ENCODE results near the gene CEACAM21. TPM values are rescaled to one million over a fixed set of nuclear protein-coding genes. Genes with fewer than 3 reads are reported as not detected.

The CEACAM21 gene
- total RNA-seq, 4 donors from 2014 or later = 0.37 to 3.5 (median 1.4) TPM

DNA sequence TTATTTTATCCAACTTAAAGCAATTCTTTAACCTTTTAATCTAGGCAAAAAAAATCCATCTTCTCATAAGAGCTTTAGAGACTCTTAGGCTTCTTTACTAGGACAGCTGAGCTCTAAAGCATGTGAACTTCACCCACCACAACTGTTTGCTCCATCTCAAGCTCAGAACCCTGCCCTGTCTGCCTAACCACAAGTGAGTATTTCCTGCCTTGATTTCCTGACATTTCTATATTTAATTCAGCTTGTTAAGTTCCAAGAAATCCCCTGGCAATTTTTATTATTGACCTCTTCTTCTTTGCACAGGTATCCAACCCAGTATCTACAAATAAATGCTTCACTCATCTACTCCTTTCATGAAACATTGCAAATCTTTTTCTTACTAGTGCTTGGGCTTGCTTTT, 21.1 kb upstream of the CEACAM21 start:
- DNase-seq (ENCODE audit: low spot score) (no peak), ATAC-seq (ENCODE audit: low FRiP score) (no peak)
- TF ChIP-seq, protein P1, sequence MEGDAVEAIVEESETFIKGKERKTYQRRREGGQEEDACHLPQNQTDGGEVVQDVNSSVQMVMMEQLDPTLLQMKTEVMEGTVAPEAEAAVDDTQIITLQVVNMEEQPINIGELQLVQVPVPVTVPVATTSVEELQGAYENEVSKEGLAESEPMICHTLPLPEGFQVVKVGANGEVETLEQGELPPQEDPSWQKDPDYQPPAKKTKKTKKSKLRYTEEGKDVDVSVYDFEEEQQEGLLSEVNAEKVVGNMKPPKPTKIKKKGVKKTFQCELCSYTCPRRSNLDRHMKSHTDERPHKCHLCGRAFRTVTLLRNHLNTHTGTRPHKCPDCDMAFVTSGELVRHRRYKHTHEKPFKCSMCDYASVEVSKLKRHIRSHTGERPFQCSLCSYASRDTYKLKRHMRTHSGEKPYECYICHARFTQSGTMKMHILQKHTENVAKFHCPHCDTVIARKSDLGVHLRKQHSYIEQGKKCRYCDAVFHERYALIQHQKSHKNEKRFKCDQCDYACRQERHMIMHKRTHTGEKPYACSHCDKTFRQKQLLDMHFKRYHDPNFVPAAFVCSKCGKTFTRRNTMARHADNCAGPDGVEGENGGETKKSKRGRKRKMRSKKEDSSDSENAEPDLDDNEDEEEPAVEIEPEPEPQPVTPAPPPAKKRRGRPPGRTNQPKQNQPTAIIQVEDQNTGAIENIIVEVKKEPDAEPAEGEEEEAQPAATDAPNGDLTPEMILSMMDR (IDR thresholded peaks at IDR 0.05) = no peak

DNA sequence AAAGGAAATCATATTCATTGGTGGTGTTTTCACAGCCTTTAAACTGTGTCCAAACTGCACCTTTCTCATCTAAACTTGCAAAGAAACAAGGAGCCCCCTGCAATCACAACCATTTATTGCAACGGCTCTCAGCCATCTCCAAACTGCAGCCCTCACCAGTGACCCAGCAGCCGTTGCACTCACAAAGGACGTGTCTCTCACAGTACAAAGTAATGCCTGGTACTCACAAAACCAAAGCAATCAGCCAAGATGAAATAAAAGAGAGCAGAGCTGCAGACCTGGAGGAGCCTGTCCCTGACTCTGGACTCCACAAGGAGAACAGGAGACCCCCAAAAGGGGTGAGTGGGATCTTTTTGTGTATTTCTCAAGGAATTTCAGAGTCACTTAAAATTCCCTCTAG, 20.2 kb upstream of the CEACAM21 start:
- DNase-seq (ENCODE audit: low spot score) (no peak), ATAC-seq (ENCODE audit: low FRiP score) (no peak)
- TF ChIP-seq, protein P1 (IDR thresholded peaks at IDR 0.05) = no peak

DNA sequence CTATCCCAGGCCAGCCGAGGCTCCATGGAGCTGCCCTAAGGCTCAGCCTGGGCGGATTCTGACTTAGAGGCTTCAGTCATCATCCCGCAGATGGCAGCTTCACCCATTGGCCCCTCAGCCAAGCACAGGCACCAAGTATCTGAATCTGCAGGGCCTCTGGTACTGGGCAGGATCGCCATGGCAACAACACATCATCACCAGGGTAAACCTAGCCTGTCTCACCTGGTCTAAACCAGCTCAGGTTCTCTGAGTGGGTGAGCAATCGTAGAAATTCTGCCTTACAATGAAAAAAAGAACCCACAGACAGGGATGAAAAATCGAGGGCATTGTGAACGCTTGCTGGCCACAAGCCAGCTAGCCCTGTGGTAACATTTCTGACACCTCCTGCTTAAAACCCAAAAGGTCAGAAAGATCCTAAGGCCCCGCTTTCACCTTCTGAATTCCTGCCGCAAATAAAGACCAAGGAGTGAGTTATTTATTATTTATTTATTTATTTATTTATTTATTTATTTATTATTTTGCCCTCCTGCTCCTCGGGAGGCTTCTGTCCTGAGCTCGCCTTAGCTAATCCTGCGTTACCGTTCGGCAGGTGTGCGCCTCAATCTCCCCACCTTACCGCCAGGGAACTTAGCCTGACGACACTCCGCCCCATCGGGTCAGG, 12.0 kb upstream of the CEACAM21 start:
- DNase-seq (ENCODE audit: low spot score) = no peak
- TF ChIP-seq, protein P1 (IDR thresholded peaks at IDR 0.05) = no peak
- no peak for ATAC-seq (ENCODE audit: low FRiP score)

DNA sequence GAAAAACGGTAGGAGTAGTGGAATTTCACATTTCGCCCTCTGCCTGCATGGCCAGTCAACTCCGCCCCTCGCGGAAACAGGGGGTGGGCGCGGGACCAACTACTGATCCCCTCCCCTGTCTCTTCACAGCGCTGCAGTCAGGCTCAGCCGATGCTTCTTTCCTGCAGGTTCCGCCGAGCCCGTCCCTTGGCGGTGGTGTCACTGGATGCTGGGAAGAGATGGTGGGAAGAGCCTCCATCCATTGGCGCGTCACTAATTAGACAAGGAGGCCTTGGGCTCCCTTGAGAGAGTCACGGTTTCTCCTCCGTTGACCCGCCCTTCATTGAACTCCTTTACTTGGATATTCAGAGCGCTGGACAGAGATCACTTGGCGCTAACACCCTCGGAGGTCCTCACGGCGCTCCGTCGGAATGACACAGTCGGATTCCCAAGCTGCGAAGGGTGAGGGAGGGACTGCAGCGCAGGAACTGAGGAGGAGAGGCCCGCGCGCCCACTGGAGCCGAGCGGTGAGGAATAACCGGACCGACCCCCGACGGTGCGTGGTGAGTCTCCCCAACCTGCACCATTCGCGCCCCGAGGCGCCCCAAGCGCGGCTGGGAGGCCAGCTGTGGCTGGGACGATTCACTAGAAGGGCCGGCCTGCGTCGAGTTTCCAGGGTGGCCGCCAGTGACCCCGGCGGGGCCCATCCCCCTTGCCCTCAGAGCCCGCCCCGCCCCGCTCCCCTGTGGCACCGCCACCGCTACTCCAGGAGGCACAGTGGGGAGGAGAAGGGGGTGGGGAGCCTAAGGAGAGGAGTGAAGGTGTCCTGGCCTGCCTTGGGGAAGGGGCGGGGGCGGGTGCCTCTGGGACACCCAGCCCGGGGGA, 11.2 kb upstream of the CEACAM21 start:
- ATAC-seq (ENCODE audit: low FRiP score) (no peak), DNase-seq (ENCODE audit: low spot score) (no peak)
- TF ChIP-seq, protein P1 (IDR thresholded peaks at IDR 0.05) = no peak

DNA sequence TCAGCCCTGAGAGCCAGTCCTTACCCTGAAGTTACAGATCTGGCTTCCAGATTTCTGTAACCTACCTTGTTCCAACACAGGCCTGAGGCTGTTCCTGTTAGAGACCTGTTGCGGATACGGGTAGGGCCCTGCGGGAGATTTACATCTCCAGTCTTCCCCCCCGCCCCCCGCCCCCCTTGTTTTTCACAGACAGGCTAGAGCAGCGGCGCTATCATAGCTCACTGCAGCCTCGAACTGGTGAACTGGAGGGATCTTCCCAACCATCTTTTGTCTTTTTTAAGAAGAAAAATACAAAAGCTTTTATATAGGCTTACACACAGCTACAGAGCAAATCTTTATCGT, 10.6 kb upstream of the CEACAM21 start:
- ATAC-seq (ENCODE audit: low FRiP score) (no peak), DNase-seq (ENCODE audit: low spot score) (no peak)
- TF ChIP-seq, protein P1 (IDR thresholded peaks at IDR 0.05) = no peak

DNA sequence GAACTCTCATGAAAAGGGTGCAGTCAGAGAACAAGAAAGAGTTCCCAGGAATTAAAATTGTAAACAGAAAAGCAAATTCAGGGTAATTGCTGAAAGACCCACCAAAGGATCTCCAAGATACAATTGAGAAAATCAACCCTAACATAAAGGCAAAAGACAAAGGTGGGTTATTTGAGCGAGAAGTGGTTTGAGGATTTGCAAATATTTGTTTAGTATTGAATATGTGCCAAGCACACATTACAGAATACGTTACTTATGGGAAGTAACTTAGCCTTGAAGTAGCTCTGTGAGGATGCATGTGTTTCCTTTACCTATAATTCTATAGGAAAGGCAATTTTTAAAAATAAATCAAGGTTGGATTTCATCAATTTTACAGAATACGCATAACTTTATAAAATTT, 10.0 kb upstream of the CEACAM21 start:
- DNase-seq (ENCODE audit: low spot score) (no peak), ATAC-seq (ENCODE audit: low FRiP score) (no peak)
- TF ChIP-seq, protein P1 (IDR thresholded peaks at IDR 0.05) = no peak
